ENCODE results near the gene PWWP2A. TPM values are rescaled to one million over a fixed set of nuclear protein-coding genes. Genes with fewer than 3 reads are reported as not detected.

The PWWP2A gene
- total RNA-seq, 1 donor from 2014 or later, result 27.0 TPM

- Histone ChIP-seq H3K27me3 (ENCODE audit: low read depth) (no peaks in the 10 kb centered on the region), H3K9me3 (no peaks in the 10 kb centered on the region), H3K27ac (no peak overlapping the region), H3K36me3 (peaks cover 19% of the 10 kb centered on the region), H3K4me1 (peaks cover 14% of the 10 kb centered on the region), H3K4me3 (no peak overlapping the region)
- ATAC-seq (peak in 1 of 2 donors; percentile 54), DNase-seq (no peak)
- intact Hi-C loops (cut with DNase I), result no loop called here
- no peak for TF ChIP-seq CTCF (IDR thresholded peaks at IDR 0.05)
Measured at GRCh38 chr5:160090059-160090458, 29.2 kb downstream of the PWWP2A start.

GRCh38 chr5:160089531-160089930, 29.7 kb downstream of the PWWP2A start:
- H3K4me1 ChIP-seq, result peaks cover 14% of the 10 kb centered on the region
- H3K36me3 ChIP-seq, result peaks cover 19% of the 10 kb centered on the region
- TF ChIP-seq CTCF (IDR thresholded peaks at IDR 0.05), result no peak
- intact Hi-C loops (cut with DNase I), result no loop called here
- DNase-seq, result no peak
- no peak overlapping the region for H3K4me3 ChIP-seq
- H3K9me3 ChIP-seq, result no peaks in the 10 kb centered on the region
- ATAC-seq, result peak in 1 of 2 donors; percentile 73
- H3K27ac ChIP-seq, result no peak overlapping the region
- H3K27me3 ChIP-seq (ENCODE audit: low read depth), result no peaks in the 10 kb centered on the region

- ATAC-seq (no peak), DNase-seq (no peak)
- H3K4me1 ChIP-seq, result peaks cover 14% of the 10 kb centered on the region
- no peaks in the 10 kb centered on the region for H3K9me3 ChIP-seq
- H3K4me3 ChIP-seq, result no peak overlapping the region
- no peak overlapping the region for H3K27ac ChIP-seq
- TF ChIP-seq CTCF (IDR thresholded peaks at IDR 0.05), result no peak
- intact Hi-C loops (cut with DNase I), result no loop called here
- peaks cover 19% of the 10 kb centered on the region for H3K36me3 ChIP-seq
- H3K27me3 ChIP-seq (ENCODE audit: low read depth), result no peaks in the 10 kb centered on the region
Measured at GRCh38 chr5:160088805-160089204, 30.4 kb downstream of the PWWP2A start.

- Histone ChIP-seq H3K27me3 (ENCODE audit: low read depth) (no peaks in the 10 kb centered on the region), H3K27ac (no peak overlapping the region), H3K4me3 (no peak overlapping the region), H3K9me3 (no peaks in the 10 kb centered on the region), H3K36me3 (peaks cover 3% of the 10 kb centered on the region), H3K4me1 (peaks cover 26% of the 10 kb centered on the region)
- intact Hi-C loops (cut with DNase I), result no loop called here
- no peak for TF ChIP-seq CTCF (IDR thresholded peaks at IDR 0.05)
- ATAC-seq (no peak), DNase-seq (no peak)
Measured at GRCh38 chr5:160087199-160087598, 32.1 kb downstream of the PWWP2A start.

- ATAC-seq, result no peak
- no peak overlapping the region for H3K27ac ChIP-seq
- no peaks in the 10 kb centered on the region for H3K9me3 ChIP-seq
- H3K4me3 ChIP-seq, result no peak overlapping the region
- no peaks in the 10 kb centered on the region for H3K36me3 ChIP-seq
- TF ChIP-seq CTCF (IDR thresholded peaks at IDR 0.05), result no peak
- H3K4me1 ChIP-seq, result peaks cover 25% of the 10 kb centered on the region
- no peak for DNase-seq
- H3K27me3 ChIP-seq (ENCODE audit: low read depth), result no peaks in the 10 kb centered on the region
- intact Hi-C loops (cut with DNase I), result no loop called here
Measured at GRCh38 chr5:160084144-160084543, 35.1 kb downstream of the PWWP2A start.

- Histone ChIP-seq H3K9me3 (no peaks in the 10 kb centered on the region), H3K4me3 (no peak overlapping the region), H3K27me3 (ENCODE audit: low read depth) (no peaks in the 10 kb centered on the region), H3K27ac (no peak overlapping the region), H3K36me3 (peaks cover 3% of the 10 kb centered on the region), H3K4me1 (peaks cover 22% of the 10 kb centered on the region)
- no peak for TF ChIP-seq CTCF (IDR thresholded peaks at IDR 0.05)
- DNase-seq, result no peak
- ATAC-seq, result no peak
- intact Hi-C loops (cut with DNase I), result no loop called here
Measured at GRCh38 chr5:160083501-160083900, 35.7 kb downstream of the PWWP2A start.
